Ascending aorta (tissue), 2 donors: ENCODE data around the gene FGF9. TPM values are rescaled to one million over a fixed set of nuclear protein-coding genes. Genes with fewer than 3 reads are reported as not detected.

Source experiments
- DNase-seq, 2 donors: peaks; one replicate each; pipeline ENCODE4 v3.0.0-alpha.2; 2019; ENCODE audit warnings: low spot score in 2 of 2
- H3K27ac ChIP-seq, 2 donors: fragments of 200-600 bp; sonication (generic); one replicate each; pipeline ENCODE4 v1.5.1; 2016 to 2017; ENCODE audit warnings: mild to moderate bottlenecking in 1 of 2
- H3K27me3 ChIP-seq: fragments of 200-600 bp; sonication (generic); one replicate; pipeline ENCODE4 v1.5.1; 2017
- H3K36me3 ChIP-seq, 2 donors: fragments of 200-600 bp; sonication (generic); one replicate each; pipeline ENCODE4 v1.5.1; 2016
- H3K4me1 ChIP-seq, 2 donors: fragments of 200-600 bp; sonication (generic); one replicate each; pipeline ENCODE4 v1.5.1; 2016 to 2017; ENCODE audit warnings: mild to moderate bottlenecking in 1 of 2
- H3K4me3 ChIP-seq, 2 donors: fragments of 200-600 bp; sonication (generic); one replicate each; pipeline ENCODE4 v1.5.1; 2016 to 2017; ENCODE audit warnings: mild to moderate bottlenecking in 1 of 2
- H3K9me3 ChIP-seq, 2 donors: fragments of 200-600 bp; sonication (generic); one replicate each; pipeline ENCODE4 v1.5.1; 2016
- intact Hi-C: fragments of 100-400 bp; cut with DNase I; formaldehyde crosslinking; loops from one replicate; pipeline ENCODE4 v1.15.1; 2023
- total RNA-seq: library from RNA; depleted of rRNA; stranded (reverse); fragments of >200 nt; gene quantifications from one replicate; pipeline ENCODE4 v1.1.0, GENCODE V29; 2016
- TF ChIP-seq, protein P1 (sequence below), 3 experiments: fragments of 200-600 bp in 2 of 3; fragments of 450-650 bp in 1 of 3; sonication (generic) in 2 of 3; IDR thresholded peaks; one replicate each; pipeline ENCODE4 v1.5.1; 2016 to 2019; ENCODE audit warnings: antibody characterized with exemption in 3 of 3, mild to moderate bottlenecking in 1 of 3, moderate library complexity in 1 of 3

Gene FGF9
- total RNA-seq, 1 donor from 2014 or later, result not detected

DNA sequence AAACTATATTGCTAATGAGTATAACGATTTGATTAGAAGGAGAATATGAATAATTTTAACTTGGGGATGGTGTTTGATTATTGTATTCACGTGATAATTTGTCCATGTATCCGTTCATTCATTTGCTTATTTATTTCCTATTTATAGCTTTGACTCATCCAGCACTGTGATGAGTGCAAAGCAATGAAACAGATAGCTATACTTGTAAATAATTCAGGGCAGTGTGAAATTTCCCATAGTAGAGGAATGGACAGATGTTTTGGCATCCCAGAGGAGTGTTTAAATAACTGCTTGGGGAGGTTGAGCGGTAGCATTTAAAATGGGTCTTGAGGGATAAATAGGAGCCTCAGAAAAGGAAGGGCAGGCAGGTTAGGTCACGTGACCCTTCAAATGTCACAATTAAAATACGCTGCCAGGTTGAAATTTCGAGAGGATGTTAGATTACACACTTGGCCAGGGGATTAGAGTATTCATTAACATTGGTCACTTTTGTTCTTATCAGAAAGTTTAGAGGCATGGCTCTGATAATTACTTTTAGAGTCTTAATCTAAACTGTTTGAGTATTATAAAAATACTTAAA is 14.7 kb downstream of the FGF9 start:
- no peaks in the 10 kb centered on the region for H3K36me3 ChIP-seq
- DNase-seq, result no peak
- no peaks in the 10 kb centered on the region for H3K4me1 ChIP-seq
- H3K27me3 ChIP-seq, result no peaks in the 10 kb centered on the region
- TF ChIP-seq, protein P1, sequence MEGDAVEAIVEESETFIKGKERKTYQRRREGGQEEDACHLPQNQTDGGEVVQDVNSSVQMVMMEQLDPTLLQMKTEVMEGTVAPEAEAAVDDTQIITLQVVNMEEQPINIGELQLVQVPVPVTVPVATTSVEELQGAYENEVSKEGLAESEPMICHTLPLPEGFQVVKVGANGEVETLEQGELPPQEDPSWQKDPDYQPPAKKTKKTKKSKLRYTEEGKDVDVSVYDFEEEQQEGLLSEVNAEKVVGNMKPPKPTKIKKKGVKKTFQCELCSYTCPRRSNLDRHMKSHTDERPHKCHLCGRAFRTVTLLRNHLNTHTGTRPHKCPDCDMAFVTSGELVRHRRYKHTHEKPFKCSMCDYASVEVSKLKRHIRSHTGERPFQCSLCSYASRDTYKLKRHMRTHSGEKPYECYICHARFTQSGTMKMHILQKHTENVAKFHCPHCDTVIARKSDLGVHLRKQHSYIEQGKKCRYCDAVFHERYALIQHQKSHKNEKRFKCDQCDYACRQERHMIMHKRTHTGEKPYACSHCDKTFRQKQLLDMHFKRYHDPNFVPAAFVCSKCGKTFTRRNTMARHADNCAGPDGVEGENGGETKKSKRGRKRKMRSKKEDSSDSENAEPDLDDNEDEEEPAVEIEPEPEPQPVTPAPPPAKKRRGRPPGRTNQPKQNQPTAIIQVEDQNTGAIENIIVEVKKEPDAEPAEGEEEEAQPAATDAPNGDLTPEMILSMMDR (IDR thresholded peaks at IDR 0.05), result no peak
- H3K27ac ChIP-seq, result no peak overlapping the region
- H3K9me3 ChIP-seq, result no peaks in the 10 kb centered on the region
- intact Hi-C loops, result no loop called here
- H3K4me3 ChIP-seq, result no peak overlapping the region

DNA sequence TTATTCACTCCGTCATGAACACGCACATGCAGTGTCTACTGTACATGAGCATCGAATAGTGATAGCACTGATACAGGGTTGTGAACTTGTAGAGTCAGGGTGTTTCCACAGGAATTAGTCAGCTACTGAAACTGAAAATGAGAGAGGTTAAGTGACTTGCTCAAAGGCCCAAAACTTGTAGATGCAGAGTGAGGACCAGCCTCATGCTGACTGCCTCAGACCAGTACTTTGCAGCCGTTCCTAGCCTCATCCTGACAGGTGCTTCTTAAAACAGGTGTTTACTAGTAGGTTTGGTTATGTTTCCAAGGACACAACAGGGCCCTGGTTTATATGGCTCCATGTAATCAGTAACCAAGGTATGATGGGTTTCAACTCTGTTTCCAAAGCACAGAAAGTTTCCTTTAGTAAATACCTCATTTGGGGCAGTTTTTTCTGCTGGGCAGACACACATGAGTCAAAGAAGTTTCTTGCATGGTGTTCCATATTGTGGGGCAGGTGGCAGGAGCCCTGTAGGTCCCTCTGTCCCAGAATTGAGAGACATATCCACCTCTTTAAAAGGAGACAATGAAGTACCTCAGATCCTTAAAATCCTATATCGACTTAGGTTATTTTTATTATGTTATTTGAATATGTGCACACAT is 16.0 kb downstream of the FGF9 start:
- Histone ChIP-seq H3K36me3 (no peaks in the 10 kb centered on the region), H3K9me3 (no peaks in the 10 kb centered on the region), H3K27ac (no peak overlapping the region), H3K4me3 (no peak overlapping the region), H3K27me3 (no peaks in the 10 kb centered on the region), H3K4me1 (no peaks in the 10 kb centered on the region)
- DNase-seq, result no peak
- TF ChIP-seq, protein P1 (IDR thresholded peaks at IDR 0.05), result no peak
- intact Hi-C loops, result no loop called here

DNA sequence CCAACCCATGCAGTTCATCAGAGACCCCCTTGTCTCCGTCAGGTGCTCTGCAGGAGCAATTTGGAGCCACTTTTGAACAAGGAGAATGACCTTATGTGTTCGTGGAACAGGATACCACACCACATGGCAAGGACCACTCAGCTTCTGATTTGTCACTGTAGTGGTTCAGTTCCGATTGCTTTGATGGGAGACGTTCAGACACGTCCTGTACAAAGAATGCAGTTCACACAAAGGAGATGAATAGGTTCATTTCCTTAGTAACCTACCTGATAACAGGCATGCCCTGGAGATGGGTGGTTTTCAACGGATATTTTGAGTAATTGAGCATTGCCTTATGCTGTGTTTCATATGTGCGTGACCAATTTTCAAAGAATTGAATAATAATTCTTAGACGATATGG is 17.2 kb downstream of the FGF9 start:
- DNase-seq, result no peak
- intact Hi-C loops, result no loop called here
- Histone ChIP-seq H3K4me3 (no peak overlapping the region), H3K27me3 (no peaks in the 10 kb centered on the region), H3K4me1 (no peaks in the 10 kb centered on the region), H3K9me3 (no peaks in the 10 kb centered on the region), H3K27ac (no peak overlapping the region), H3K36me3 (no peaks in the 10 kb centered on the region)
- TF ChIP-seq, protein P1 (IDR thresholded peaks at IDR 0.05), result no peak

DNA sequence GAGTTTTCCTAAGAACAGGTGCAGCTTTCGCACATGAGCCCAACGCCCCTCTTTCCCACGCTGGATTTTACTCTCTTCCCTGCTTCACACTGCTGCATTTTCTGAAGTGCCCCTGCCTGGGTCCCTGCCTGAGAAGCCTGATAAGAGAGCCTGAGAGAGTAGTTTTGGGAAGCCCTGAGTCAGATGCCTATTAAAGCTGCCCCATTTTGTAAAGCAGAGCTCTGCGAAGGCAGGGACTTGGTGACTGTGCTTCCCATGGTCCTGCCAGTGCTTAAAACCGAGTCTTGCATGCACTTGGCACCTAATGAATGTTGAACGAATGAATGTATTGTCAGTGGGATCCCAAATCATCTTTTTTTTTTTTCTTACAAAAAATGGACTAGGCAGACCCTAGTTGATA is 18.2 kb downstream of the FGF9 start:
- H3K4me1 ChIP-seq, result no peaks in the 10 kb centered on the region
- no peak for DNase-seq
- intact Hi-C loops, result no loop called here

DNA sequence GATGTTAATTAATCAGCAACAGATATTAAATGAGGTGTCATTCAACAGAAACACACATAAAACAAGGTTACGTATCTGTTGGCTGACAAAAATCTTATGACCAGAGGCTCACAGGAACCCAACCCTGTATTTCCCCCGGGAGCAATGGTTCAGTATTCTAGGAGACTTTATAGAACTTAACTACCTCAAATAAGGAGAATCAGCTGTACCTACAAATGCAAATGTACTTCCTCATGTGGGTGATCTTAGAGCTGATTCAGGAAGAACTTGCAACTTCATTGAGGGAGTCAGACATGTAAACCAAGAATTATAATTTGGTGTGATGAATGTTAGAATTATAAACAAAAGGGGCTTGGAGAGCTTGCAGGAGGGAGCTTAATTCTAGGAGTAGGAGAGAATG is 20.1 kb downstream of the FGF9 start:
- Histone ChIP-seq H3K4me1 (no peaks in the 10 kb centered on the region), H3K27me3 (no peaks in the 10 kb centered on the region), H3K4me3 (no peak overlapping the region), H3K27ac (no peak overlapping the region), H3K9me3 (no peaks in the 10 kb centered on the region), H3K36me3 (no peaks in the 10 kb centered on the region)
- TF ChIP-seq, protein P1 (IDR thresholded peaks at IDR 0.05), result no peak
- no peak for DNase-seq
- intact Hi-C loops, result no loop called here

More for the DNA sequence above, 18.2 kb downstream of the FGF9 start:
- Histone ChIP-seq H3K36me3 (no peaks in the 10 kb centered on the region), H3K27ac (no peak overlapping the region), H3K9me3 (no peaks in the 10 kb centered on the region), H3K4me3 (no peak overlapping the region), H3K27me3 (no peaks in the 10 kb centered on the region)
- TF ChIP-seq, protein P1 (IDR thresholded peaks at IDR 0.05), result no peak
